K562 (cell line): ENCODE data around the gene B3GAT3. TPM values are rescaled to one million over a fixed set of nuclear protein-coding genes. Genes with fewer than 3 reads are reported as not detected.
A peak's percentile ranks its signal among the peaks of the same experiment; 100 is the strongest.

Source experiments
- ATF3 ChIP-seq, 2 experiments: fragments of 450-650 bp in 1 of 2; sonication (generic) in 1 of 2; formaldehyde crosslinking in 1 of 2; IDR thresholded peaks in 1 of 2; conservative IDR thresholded peaks in 1 of 2; 2 replicates each; pipeline versions ENCODE4 v1.6.1 to v1.8.1; 2016 to 2023; ENCODE audit warnings: mild to moderate bottlenecking in 2 of 2, moderate library complexity in 2 of 2, inconsistent platforms in 1 of 2, missing genetic modification reagents in 1 of 2
- BACH1 ChIP-seq: fragments of 200-800 bp; sonication (Bioruptor generic); IDR thresholded peaks from 2 replicates; pipeline ENCODE4 v1.6.1; 2016; ENCODE audit warnings: missing genetic modification characterization, missing compliant biosample characterization
- CBX3 ChIP-seq, 2 experiments: IDR thresholded peaks; 1 replicate in 1 of 2; 2 replicates in 1 of 2; pipeline ENCODE4 v1.6.1; 2012; ENCODE audit warnings: inconsistent platforms in 2 of 2, low read length in 2 of 2, borderline replicate concordance in 1 of 2, control low read depth in 1 of 2
- CREB5 ChIP-seq: fragments of 250-450 bp; sonication (Bioruptor Pico); IDR thresholded peaks from 2 replicates; pipeline ENCODE4 v1.5.0; 2020; ENCODE audit warnings: mild to moderate bottlenecking
- FOXP1 ChIP-seq: sonication (generic); formaldehyde crosslinking; IDR thresholded peaks from 2 replicates; pipeline ENCODE4 v1.8.0; 2022; ENCODE audit warnings: mild to moderate bottlenecking, missing genetic modification reagents
- NCOA4 ChIP-seq: fragments of 450-650 bp; IDR thresholded peaks from 2 replicates; pipeline ENCODE4 v1.6.1; 2018; ENCODE audit warnings: mild to moderate bottlenecking; ENCODE audit not compliant: partially characterized antibody
- RBM22 ChIP-seq: fragments of 200-400 bp; formaldehyde crosslinking; IDR thresholded peaks from 2 replicates; pipeline ENCODE4 v1.6.1; 2018; ENCODE audit warnings: low read length, low read depth; ENCODE audit not compliant: poor library complexity, severe bottlenecking
- RERE ChIP-seq: sonication (generic); formaldehyde crosslinking; IDR thresholded peaks from 2 replicates; pipeline ENCODE4 v1.8.0; 2023; ENCODE audit warnings: missing genetic modification reagents, mild to moderate bottlenecking, borderline replicate concordance
- SMARCA4 ChIP-seq: fragments of 450-650 bp; IDR thresholded peaks from 2 replicates; pipeline ENCODE4 v1.6.1; 2016
- SRSF1 ChIP-seq: fragments of 200-400 bp; formaldehyde crosslinking; IDR thresholded peaks from 2 replicates; pipeline ENCODE4 v1.6.1; 2017; ENCODE audit warnings: mild to moderate bottlenecking, low read depth, low read length, moderate library complexity
- THAP7 ChIP-seq: fragments of 250-450 bp; sonication (Bioruptor Pico); IDR thresholded peaks from 2 replicates; pipeline ENCODE4 v1.5.0; 2021
- ZFP1 ChIP-seq: fragments of 450-650 bp; formaldehyde crosslinking; IDR thresholded peaks from 2 replicates; pipeline ENCODE4 v1.4.0; 2020; ENCODE audit warnings: mild to moderate bottlenecking, mixed read lengths
- ZNF239 ChIP-seq: fragments of 250-450 bp; sonication (Bioruptor Pico); IDR thresholded peaks from 2 replicates; pipeline ENCODE4 v1.4.0; 2020; ENCODE audit warnings: mild to moderate bottlenecking
- ZNF280B ChIP-seq: fragments of 250-450 bp; sonication (Bioruptor Pico); IDR thresholded peaks from 2 replicates; pipeline ENCODE4 v1.5.1; 2021; ENCODE audit warnings: mild to moderate bottlenecking
- ZNF655 ChIP-seq: fragments of 250-450 bp; sonication (Bioruptor Pico); IDR thresholded peaks from 2 replicates; pipeline ENCODE4 v1.5.0; 2021
- ZNF764 ChIP-seq: fragments of 250-450 bp; sonication (Bioruptor Pico); IDR thresholded peaks from 2 replicates; pipeline ENCODE4 v1.4.0; 2020; ENCODE audit warnings: low read depth, mild to moderate bottlenecking, moderate library complexity
- polyA plus RNA-seq, 8 experiments: library from polyadenylated mRNA; depleted of rRNA in 4 of 8; stranded (reverse) in 5 of 8; unstranded in 3 of 8; fragments of >200 nt; fragmentation: Nextera tagmentation in 2 of 8; fragmentation: Illumina TruSeq in 1 of 8; extraction: Ambion mirVana in 2 of 8; extraction: Trizol in 1 of 8; gene quantifications; 2 replicates each; pipeline versions ENCODE4 v1.2.1 to v1.2.3, GENCODE V29; 2011 to 2014; ENCODE audit warnings: inconsistent platforms in 1 of 8, missing spikeins in 1 of 8
- total RNA-seq, 7 experiments: library from RNA; depleted of rRNA in 6 of 7; stranded (reverse); fragments of >200 nt in 6 of 7; fragmentation: Illumina TruSeq in 2 of 7; extraction: Trizol in 2 of 7; gene quantifications; 2 replicates each; pipeline versions ENCODE4 v1.2.1 to v1.2.3, GENCODE V29; 2011 to 2021; ENCODE audit warnings: low replicate concordance in 1 of 7

Gene B3GAT3
- total and polyA plus RNA-seq, 9 of the 15 experiments (the other 6 are each of a cell fraction or from before 2014, with no cell fraction given), result 0.30 to 64.0 (median 21.4) TPM

GRCh38 chr11:62665075-62665598 is 43.4 kb upstream of the B3GAT3 start, which contains the start of the genes C11orf98 and CSKMT (continued):
- TF ChIP-seq RERE (no peak), ZFP1 (CRISPR knock-in tag) (peak; percentile 68; the same call in 1 of the 2 replicates), CBX3 (IDR thresholded peaks at IDR 0.05; ENCODE audit: borderline replicate concordance in 1 of 2, low read length in 2 of 2) (no peak), NCOA4 (no peak), ZNF764 (CRISPR knock-in tag) (no peak), SMARCA4 (no peak), ZNF239 (CRISPR knock-in tag) (no peak), ZNF655 (CRISPR knock-in tag) (0 out of 2 replicates have a peak, but pooled peaks have one; percentile 43), CREB5 (CRISPR knock-in tag) (no peak; the same call in 1 of the 2 replicates), THAP7 (peak; percentile 92; the same call in 1 of the 2 replicates), FOXP1 (CRISPR knock-in tag) (no peak; the same call in 1 of the 2 replicates), SRSF1 (no peak), ATF3 (IDR thresholded peaks at IDR 0.05) (no peak), ATF3 (CRISPR knock-in tag; conservative IDR thresholded peaks at IDR 0.05) (no peak; the same call in 1 of the 2 replicates), RBM22 (peak; percentile 96), BACH1 (tag) (no peak), ZNF280B (CRISPR knock-in tag) (no peak)
